H1 (cell line): ENCODE results near the gene ID2. TPM values are rescaled to one million over a fixed set of nuclear protein-coding genes. Genes with fewer than 3 reads are reported as not detected.

Experiments used
- BACH1 ChIP-seq: IDR thresholded peaks from 2 replicates; pipeline ENCODE4 v1.6.1; 2012; ENCODE audit warnings: low read length, improper control_type of control experiment
- CBX5 ChIP-seq: fragments of 300-800, 300-1000 bp; sonication (generic); IDR thresholded peaks from 2 replicates; pipeline ENCODE4 v1.7.1; 2016; ENCODE audit warnings: antibody characterized with exemption, low read length, low read depth
- EZH2 ChIP-seq: fragments of 200-600 bp; sonication (generic); IDR thresholded peaks from 2 replicates; pipeline ENCODE4 v1.7.1; 2012; ENCODE audit warnings: low read depth, mild to moderate bottlenecking, moderate library complexity, low read length, inconsistent platforms; ENCODE audit not compliant: severe bottlenecking
- RAD21 ChIP-seq, 2 experiments: IDR thresholded peaks in 1 of 2; conservative IDR thresholded peaks in 1 of 2; 2 replicates each; pipeline ENCODE4 v1.6.1; 2011; ENCODE audit warnings: low read depth in 2 of 2, low read length in 2 of 2, improper control_type of control experiment in 1 of 2, inconsistent platforms in 1 of 2, mild to moderate bottlenecking in 1 of 2, moderate library complexity in 1 of 2
- RFX5 ChIP-seq: IDR thresholded peaks from 2 replicates; pipeline ENCODE4 v1.6.1; 2011; ENCODE audit warnings: low read depth, low read length, improper control_type of control experiment, borderline replicate concordance
- SUZ12 ChIP-seq: fragments of 200-600 bp; sonication (generic); IDR thresholded peaks from 2 replicates; pipeline ENCODE4 v1.6.1; 2012; ENCODE audit warnings: mild to moderate bottlenecking, inconsistent platforms, low read length, moderate library complexity, mixed read lengths
- TCF12 ChIP-seq: IDR thresholded peaks from 2 replicates; pipeline ENCODE4 v1.6.1; 2011; ENCODE audit warnings: low read depth, mild to moderate bottlenecking, low read length
- polyA plus RNA-seq, 7 experiments: library from polyadenylated mRNA; depleted of rRNA in 3 of 7; stranded (reverse) in 5 of 7; unstranded in 2 of 7; fragments of >200 nt in 5 of 7; fragments of 200-250 nt in 2 of 7; gene quantifications; 1 replicate in 5 of 7; 2 replicates in 1 of 7; 4 replicates in 1 of 7; pipeline versions ENCODE4 v1.2.1 to v1.2.3, GENCODE V29; 2011 to 2013; ENCODE audit warnings: missing spikeins in 2 of 7, mixed read lengths in 2 of 7
- total RNA-seq: library from RNA; stranded (reverse); fragmentation: NEBNext Ultra II Directional; extraction: Animal tissue kit (Norgen Biotek cat#: 25700); gene quantifications from 2 replicates; pipeline ENCODE4 v1.2.1, GENCODE V29; 2021
- TF ChIP-seq, protein P1 (sequence below): IDR thresholded peaks from 2 replicates; pipeline ENCODE4 v1.6.1; 2012; ENCODE audit warnings: low read length, inconsistent platforms

ID2 gene
- total and polyA plus RNA-seq, 2 of the 8 experiments (the other 6 are each of a cell fraction or from before 2014, with no cell fraction given), result 36.7 to 214 TPM

DNA sequence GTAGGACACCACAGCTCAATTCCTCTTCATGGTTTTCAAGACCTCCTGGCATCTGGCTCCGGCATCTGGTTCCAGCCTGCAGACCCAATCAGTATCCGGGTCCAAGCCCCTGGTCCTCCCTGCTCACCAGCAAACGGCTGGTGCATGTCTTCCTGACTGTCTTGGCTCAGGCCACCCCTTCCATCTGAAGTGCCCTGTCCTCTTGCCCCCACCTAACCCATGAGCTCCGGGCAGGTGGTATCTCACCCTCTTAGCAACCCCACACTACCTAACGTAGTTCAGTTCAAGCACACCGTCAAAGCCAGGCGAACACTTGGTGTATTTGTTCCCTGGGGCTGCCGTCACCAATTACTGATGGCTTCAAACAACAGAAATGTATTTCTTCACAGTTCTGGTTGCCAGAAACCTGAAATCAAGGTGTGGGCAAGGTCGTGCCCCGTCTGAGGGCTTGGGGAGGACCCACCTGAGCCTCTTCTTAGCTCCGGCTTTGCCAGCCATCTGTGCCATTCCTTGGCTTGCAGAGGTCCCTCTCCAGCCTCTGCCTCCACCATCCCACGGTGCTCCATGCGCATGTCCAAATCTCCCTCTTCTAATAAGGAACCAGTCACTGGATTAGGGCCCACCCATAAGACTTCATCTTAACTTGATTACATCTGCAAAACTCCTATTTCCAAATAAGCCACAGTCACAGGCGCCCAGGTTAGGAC is 47.2 kb upstream of the ID2 start (continued):
- TF ChIP-seq SUZ12 (no peak), TCF12 (no peak), BACH1 (no peak), CBX5 (no peak), RFX5 (no peak), RAD21 (IDR thresholded peaks at IDR 0.05 in 1 of 2, conservative IDR thresholded peaks at IDR 0.05 in 1 of 2; ENCODE audit: low read depth in 2 of 2, low read length in 2 of 2) (no peak), EZH2 (no peak)
- TF ChIP-seq, protein P1, sequence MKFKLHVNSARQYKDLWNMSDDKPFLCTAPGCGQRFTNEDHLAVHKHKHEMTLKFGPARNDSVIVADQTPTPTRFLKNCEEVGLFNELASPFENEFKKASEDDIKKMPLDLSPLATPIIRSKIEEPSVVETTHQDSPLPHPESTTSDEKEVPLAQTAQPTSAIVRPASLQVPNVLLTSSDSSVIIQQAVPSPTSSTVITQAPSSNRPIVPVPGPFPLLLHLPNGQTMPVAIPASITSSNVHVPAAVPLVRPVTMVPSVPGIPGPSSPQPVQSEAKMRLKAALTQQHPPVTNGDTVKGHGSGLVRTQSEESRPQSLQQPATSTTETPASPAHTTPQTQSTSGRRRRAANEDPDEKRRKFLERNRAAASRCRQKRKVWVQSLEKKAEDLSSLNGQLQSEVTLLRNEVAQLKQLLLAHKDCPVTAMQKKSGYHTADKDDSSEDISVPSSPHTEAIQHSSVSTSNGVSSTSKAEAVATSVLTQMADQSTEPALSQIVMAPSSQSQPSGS, result no peak
